Liver (tissue), 9 donors: Measurements from ENCODE around the gene UMODL1. TPM values are rescaled to one million over a fixed set of nuclear protein-coding genes. Genes with fewer than 3 reads are reported as not detected.

ENCODE experiments used
- DNase-seq: peaks from one replicate; pipeline ENCODE4 v3.0.0-alpha.2; 2017; ENCODE audit warnings: low spot score
- H3K27ac ChIP-seq, 2 donors: one replicate each; pipeline ENCODE4 v1.7.0; 2013; ENCODE audit warnings: inconsistent platforms in 2 of 2, low read length in 2 of 2, control low read depth in 1 of 2, low read depth in 1 of 2, mild to moderate bottlenecking in 1 of 2
- H3K27me3 ChIP-seq, 4 donors: one replicate each; pipeline versions ENCODE4 v1.6.1 to v1.7.0; 2013; ENCODE audit warnings: low read length in 3 of 4, inconsistent platforms in 1 of 4, mild to moderate bottlenecking in 1 of 4, moderate library complexity in 1 of 4; ENCODE audit not compliant: control insufficient read depth in 4 of 4, insufficient read depth in 4 of 4
- H3K36me3 ChIP-seq, 4 donors: one replicate each; pipeline versions ENCODE4 v1.6.1 to v1.7.0; 2013; ENCODE audit warnings: low read length in 3 of 4, mild to moderate bottlenecking in 3 of 4, low read depth in 1 of 4, moderate library complexity in 1 of 4; ENCODE audit not compliant: control insufficient read depth in 4 of 4, insufficient read depth in 3 of 4
- H3K4me1 ChIP-seq, 4 donors: one replicate each; pipeline versions ENCODE4 v1.6.1 to v1.7.0; 2013; ENCODE audit warnings: low read length in 3 of 4, mild to moderate bottlenecking in 3 of 4, moderate library complexity in 1 of 4; ENCODE audit not compliant: control insufficient read depth in 4 of 4, insufficient read depth in 4 of 4
- H3K4me3 ChIP-seq, 3 donors: one replicate each; pipeline versions ENCODE4 v1.6.1 to v1.7.0; 2013; ENCODE audit warnings: low read length in 3 of 3, control low read depth in 1 of 3, low read depth in 1 of 3, mild to moderate bottlenecking in 1 of 3
- H3K9ac ChIP-seq, 2 donors: one replicate each; pipeline ENCODE4 v1.7.0; 2013; ENCODE audit warnings: low read length in 2 of 2, mild to moderate bottlenecking in 2 of 2, moderate library complexity in 2 of 2, control low read depth in 1 of 2, low read depth in 1 of 2
- H3K9me3 ChIP-seq, 4 donors: one replicate each; pipeline versions ENCODE4 v1.6.1 to v1.7.0; 2013; ENCODE audit warnings: low read length in 3 of 4; ENCODE audit not compliant: control insufficient read depth in 4 of 4
- EGR1 ChIP-seq, 2 donors: IDR thresholded peaks; 2 replicates each; pipeline ENCODE4 v1.6.1; 2016 to 2018; ENCODE audit warnings: antibody characterized with exemption in 2 of 2, low read depth in 2 of 2
- FOXA1 ChIP-seq: IDR thresholded peaks from 2 replicates; pipeline ENCODE4 v1.6.1; 2016; ENCODE audit warnings: antibody characterized with exemption
- GABPA ChIP-seq, 2 donors: IDR thresholded peaks in 1 of 2; conservative IDR thresholded peaks in 1 of 2; 2 replicates each; pipeline ENCODE4 v1.6.1; 2016; ENCODE audit warnings: antibody characterized with exemption in 2 of 2, mild to moderate bottlenecking in 1 of 2, moderate library complexity in 1 of 2
- HNF4G ChIP-seq: IDR thresholded peaks from 2 replicates; pipeline ENCODE4 v1.6.1; 2016; ENCODE audit warnings: antibody characterized with exemption
- JUND ChIP-seq, 2 donors: IDR thresholded peaks; 2 replicates each; pipeline ENCODE4 v1.6.1; 2016; ENCODE audit warnings: antibody characterized with exemption in 2 of 2
- MAX ChIP-seq: IDR thresholded peaks from 2 replicates; pipeline ENCODE4 v1.6.1; 2016; ENCODE audit warnings: antibody characterized with exemption
- NR2F2 ChIP-seq: IDR thresholded peaks from 2 replicates; pipeline ENCODE4 v1.6.1; 2016; ENCODE audit warnings: antibody characterized with exemption
- RAD21 ChIP-seq, 2 donors: IDR thresholded peaks; 2 replicates each; pipeline ENCODE4 v1.6.1; 2016; ENCODE audit warnings: antibody characterized with exemption in 2 of 2, mild to moderate bottlenecking in 2 of 2
- RXRA ChIP-seq, 2 donors: IDR thresholded peaks; 2 replicates each; pipeline ENCODE4 v1.6.1; 2017 to 2018; ENCODE audit warnings: antibody characterized with exemption in 2 of 2, mild to moderate bottlenecking in 1 of 2
- YY1 ChIP-seq: IDR thresholded peaks from 2 replicates; pipeline ENCODE4 v1.6.1; 2016; ENCODE audit warnings: antibody characterized with exemption, mild to moderate bottlenecking
- ZBTB33 ChIP-seq: IDR thresholded peaks from 2 replicates; pipeline ENCODE4 v1.6.1; 2016; ENCODE audit warnings: antibody characterized with exemption
- WGBS: extraction: QIAGEN DNeasy Blood & Tissue Kit; methylation state at CpG from one replicate; pipeline ENCODE4 v1.1.7; 2013; 5-methylcytosine and 5-hydroxymethylcytosine counted together
- polyA plus RNA-seq, 2 donors: library from polyadenylated mRNA; stranded (reverse) in 1 of 2; unstranded in 1 of 2; fragments of 200-250 nt in 1 of 2; fragments of >200 nt in 1 of 2; fragmentation: Nextera tagmentation in 1 of 2; extraction: Ambion mirVana in 1 of 2; gene quantifications; one replicate each; pipeline versions ENCODE4 v1.2.1 to v1.2.3, GENCODE V29; 2013 to 2015
- total RNA-seq, 2 donors: library from RNA; depleted of rRNA; stranded (reverse); fragments of >200 nt; gene quantifications; one replicate each; pipeline ENCODE4 v1.2.3, GENCODE V29; 2014
- TF ChIP-seq, protein P1 (sequence below): fragments of 150-350 bp; IDR thresholded peaks from 2 replicates; pipeline ENCODE4 v1.5.1; 2017; ENCODE audit warnings: improper control_type of control experiment, low read depth, low read length; ENCODE audit not compliant: missing input control
- TF ChIP-seq, protein P2 (sequence below): IDR thresholded peaks from 2 replicates; pipeline ENCODE4 v1.6.1; 2016; ENCODE audit warnings: antibody characterized with exemption, mild to moderate bottlenecking
- TF ChIP-seq, protein P3 (sequence below): IDR thresholded peaks from 2 replicates; pipeline ENCODE4 v1.6.1; 2016; ENCODE audit warnings: antibody characterized with exemption
- donor health status: healthy.
- donor health status: healthy.
- donor health status: healthy.
- donor health status: healthy.
- donor health status: healthy.

Gene UMODL1
- total and polyA plus RNA-seq, 4 donors: 0.08 to 0.14 (median 0.08) TPM; not detected in 1

GRCh38 chr21:42153746-42154145 is 82.6 kb downstream of the UMODL1 start:
- H3K4me1 ChIP-seq: no peaks in the 10 kb centered on the region
- no peaks in the 10 kb centered on the region for H3K36me3 ChIP-seq
- 85% methylated on average over 13 of the region's 13 CpGs for WGBS
- H3K9me3 ChIP-seq: no peaks in the 10 kb centered on the region
- TF ChIP-seq ZBTB33: no peak
- no peak for TF ChIP-seq YY1
- TF ChIP-seq GABPA (IDR thresholded peaks at IDR 0.05 in 1 of 2, conservative IDR thresholded peaks at IDR 0.05 in 1 of 2): no peak
- no peak for TF ChIP-seq HNF4G
- no peak for TF ChIP-seq JUND (IDR thresholded peaks at IDR 0.05)
- TF ChIP-seq, protein P1, sequence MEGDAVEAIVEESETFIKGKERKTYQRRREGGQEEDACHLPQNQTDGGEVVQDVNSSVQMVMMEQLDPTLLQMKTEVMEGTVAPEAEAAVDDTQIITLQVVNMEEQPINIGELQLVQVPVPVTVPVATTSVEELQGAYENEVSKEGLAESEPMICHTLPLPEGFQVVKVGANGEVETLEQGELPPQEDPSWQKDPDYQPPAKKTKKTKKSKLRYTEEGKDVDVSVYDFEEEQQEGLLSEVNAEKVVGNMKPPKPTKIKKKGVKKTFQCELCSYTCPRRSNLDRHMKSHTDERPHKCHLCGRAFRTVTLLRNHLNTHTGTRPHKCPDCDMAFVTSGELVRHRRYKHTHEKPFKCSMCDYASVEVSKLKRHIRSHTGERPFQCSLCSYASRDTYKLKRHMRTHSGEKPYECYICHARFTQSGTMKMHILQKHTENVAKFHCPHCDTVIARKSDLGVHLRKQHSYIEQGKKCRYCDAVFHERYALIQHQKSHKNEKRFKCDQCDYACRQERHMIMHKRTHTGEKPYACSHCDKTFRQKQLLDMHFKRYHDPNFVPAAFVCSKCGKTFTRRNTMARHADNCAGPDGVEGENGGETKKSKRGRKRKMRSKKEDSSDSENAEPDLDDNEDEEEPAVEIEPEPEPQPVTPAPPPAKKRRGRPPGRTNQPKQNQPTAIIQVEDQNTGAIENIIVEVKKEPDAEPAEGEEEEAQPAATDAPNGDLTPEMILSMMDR: no peak
- no peak for TF ChIP-seq MAX
- TF ChIP-seq RAD21 (IDR thresholded peaks at IDR 0.05): no peak
- TF ChIP-seq, protein P2, sequence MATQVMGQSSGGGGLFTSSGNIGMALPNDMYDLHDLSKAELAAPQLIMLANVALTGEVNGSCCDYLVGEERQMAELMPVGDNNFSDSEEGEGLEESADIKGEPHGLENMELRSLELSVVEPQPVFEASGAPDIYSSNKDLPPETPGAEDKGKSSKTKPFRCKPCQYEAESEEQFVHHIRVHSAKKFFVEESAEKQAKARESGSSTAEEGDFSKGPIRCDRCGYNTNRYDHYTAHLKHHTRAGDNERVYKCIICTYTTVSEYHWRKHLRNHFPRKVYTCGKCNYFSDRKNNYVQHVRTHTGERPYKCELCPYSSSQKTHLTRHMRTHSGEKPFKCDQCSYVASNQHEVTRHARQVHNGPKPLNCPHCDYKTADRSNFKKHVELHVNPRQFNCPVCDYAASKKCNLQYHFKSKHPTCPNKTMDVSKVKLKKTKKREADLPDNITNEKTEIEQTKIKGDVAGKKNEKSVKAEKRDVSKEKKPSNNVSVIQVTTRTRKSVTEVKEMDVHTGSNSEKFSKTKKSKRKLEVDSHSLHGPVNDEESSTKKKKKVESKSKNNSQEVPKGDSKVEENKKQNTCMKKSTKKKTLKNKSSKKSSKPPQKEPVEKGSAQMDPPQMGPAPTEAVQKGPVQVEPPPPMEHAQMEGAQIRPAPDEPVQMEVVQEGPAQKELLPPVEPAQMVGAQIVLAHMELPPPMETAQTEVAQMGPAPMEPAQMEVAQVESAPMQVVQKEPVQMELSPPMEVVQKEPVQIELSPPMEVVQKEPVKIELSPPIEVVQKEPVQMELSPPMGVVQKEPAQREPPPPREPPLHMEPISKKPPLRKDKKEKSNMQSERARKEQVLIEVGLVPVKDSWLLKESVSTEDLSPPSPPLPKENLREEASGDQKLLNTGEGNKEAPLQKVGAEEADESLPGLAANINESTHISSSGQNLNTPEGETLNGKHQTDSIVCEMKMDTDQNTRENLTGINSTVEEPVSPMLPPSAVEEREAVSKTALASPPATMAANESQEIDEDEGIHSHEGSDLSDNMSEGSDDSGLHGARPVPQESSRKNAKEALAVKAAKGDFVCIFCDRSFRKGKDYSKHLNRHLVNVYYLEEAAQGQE: no peak
- TF ChIP-seq RXRA (IDR thresholded peaks at IDR 0.05): no peak
- no peak for TF ChIP-seq EGR1 (IDR thresholded peaks at IDR 0.05; ENCODE audit: low read depth in 2 of 2)
- TF ChIP-seq FOXA1: no peak
- no peak for TF ChIP-seq NR2F2
- peaks cover 0 to 4% (median 0%) of the 10 kb centered on the region in 4 donors for H3K27me3 ChIP-seq
- H3K27ac ChIP-seq: no peak overlapping the region
- no peak overlapping the region for H3K9ac ChIP-seq
- no peak overlapping the region for H3K4me3 ChIP-seq
- DNase-seq: no peak

DNA sequence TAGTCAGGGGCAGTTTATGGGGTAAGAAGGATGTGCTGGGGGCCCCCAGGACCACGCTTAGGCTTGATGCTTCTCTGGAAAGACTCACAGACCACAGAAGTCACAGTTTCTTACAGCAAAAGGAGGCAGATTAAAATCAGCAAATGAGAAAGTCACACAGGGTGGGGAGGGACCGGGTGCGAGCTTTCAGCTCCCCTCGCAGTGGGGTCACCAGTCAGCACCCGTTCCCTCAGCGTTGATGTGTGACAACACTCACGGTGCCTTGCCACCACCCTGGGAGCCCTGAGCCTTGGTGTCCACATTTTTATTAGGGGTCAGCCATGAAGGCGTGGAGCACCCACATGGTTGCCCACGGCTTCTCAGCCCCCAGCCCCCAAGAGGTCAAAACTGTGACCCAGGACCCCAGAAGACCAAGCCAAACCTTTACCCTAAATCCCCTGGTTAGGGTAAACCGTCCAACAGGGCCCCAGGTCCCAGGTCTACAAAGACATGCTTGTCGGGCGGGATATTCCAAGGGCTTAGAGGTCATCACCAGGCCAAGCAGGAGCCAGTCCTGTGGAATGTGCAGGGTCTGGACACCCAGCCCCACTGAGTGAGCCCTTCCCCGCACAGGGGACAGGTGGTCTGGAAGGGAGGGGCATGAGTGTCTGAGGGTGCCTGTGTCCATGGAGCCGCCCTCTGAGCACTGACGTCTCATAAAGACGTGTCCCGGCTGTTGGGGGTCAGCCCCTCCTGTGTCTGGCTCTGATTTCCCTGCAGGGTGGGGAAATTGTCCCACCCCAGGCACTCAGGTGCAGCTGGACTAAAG is 83.3 kb downstream of the UMODL1 start:
- Histone ChIP-seq H3K4me1 (no peaks in the 10 kb centered on the region), H3K36me3 (no peaks in the 10 kb centered on the region), H3K9ac (no peak overlapping the region), H3K9me3 (no peaks in the 10 kb centered on the region), H3K4me3 (no peak overlapping the region), H3K27me3 (peaks cover 0 to 4% (median 0%) of the 10 kb centered on the region in 4 donors), H3K27ac (no peak overlapping the region)
- no peak for DNase-seq
- TF ChIP-seq, protein P3, sequence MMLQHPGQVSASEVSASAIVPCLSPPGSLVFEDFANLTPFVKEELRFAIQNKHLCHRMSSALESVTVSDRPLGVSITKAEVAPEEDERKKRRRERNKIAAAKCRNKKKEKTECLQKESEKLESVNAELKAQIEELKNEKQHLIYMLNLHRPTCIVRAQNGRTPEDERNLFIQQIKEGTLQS: no peak
- no peak for TF ChIP-seq GABPA (IDR thresholded peaks at IDR 0.05 in 1 of 2, conservative IDR thresholded peaks at IDR 0.05 in 1 of 2)
- no peak for TF ChIP-seq HNF4G
- TF ChIP-seq FOXA1: no peak
- no peak for TF ChIP-seq YY1
- no peak for TF ChIP-seq JUND (IDR thresholded peaks at IDR 0.05)
- TF ChIP-seq, protein P2: no peak
- 85% methylated on average over 17 of the region's 17 CpGs for WGBS
